GM19238 (cell line): ENCODE measurements around the gene PRUNE1.

Source experiments
- DNase-seq: peaks from one replicate; pipeline ENCODE4 v3.0.0; 2011; ENCODE audit warnings: low spot score; ENCODE audit not compliant: insufficient read length

PRUNE1 gene, protein sequence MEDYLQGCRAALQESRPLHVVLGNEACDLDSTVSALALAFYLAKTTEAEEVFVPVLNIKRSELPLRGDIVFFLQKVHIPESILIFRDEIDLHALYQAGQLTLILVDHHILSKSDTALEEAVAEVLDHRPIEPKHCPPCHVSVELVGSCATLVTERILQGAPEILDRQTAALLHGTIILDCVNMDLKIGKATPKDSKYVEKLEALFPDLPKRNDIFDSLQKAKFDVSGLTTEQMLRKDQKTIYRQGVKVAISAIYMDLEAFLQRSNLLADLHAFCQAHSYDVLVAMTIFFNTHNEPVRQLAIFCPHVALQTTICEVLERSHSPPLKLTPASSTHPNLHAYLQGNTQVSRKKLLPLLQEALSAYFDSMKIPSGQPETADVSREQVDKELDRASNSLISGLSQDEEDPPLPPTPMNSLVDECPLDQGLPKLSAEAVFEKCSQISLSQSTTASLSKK

DNA sequence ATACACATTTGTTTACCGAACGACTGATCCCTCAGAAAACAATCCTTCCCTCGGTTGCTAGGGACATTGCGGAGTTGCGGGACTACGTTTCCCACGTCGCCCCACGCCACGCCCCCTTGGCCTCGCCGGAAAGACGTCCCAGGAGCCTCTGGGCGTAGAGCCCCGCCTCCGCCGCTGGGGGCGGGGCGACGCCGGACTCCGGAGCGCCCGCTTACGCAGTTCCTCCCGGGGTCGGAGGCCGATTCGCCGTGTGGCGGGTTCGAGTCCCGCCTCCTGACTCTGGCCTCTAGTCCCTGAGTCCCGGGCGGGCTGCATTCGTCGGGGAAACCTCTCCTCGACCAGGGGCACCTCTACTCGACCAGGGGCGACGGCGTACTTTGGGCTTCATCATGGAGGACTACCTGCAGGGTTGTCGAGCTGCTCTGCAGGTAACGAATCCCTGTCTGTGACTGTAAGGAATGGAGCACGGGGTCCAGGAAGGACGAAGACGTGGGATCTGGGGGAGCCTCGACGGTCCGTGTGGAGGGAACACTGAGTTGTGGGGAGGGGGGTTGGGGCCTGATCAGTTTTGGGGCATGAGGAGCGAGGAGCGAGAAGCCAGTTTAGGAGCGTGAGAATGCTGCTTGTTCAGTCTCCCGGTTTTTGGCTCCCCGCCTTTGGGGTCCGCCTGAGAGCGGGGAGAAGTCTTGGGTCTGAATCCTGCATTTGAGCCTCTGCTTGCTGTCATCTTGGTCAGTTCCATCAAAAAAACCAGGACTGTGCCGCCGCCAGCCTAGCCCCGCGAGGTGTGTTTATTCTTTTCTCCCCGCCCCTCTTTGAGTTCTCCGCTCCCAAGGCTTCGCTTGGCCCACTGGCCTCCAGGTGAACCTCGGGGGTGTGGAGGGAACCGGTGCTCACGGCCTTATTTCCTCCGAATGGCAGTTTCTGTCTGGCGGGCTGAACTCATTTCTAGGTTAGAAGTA lies at the start of gene PRUNE1:
PRUNE1 (plus strand) TSS at position 206 of the 962 bp plus-strand sequence; CDS start at position 390, 184 bp downstream.
- DNase-seq = peak; percentile 95

GRCh38 chr1:150960646-150961045 lies 47.6 kb upstream of the PRUNE1 start:
- DNase-seq = no peak

DNA sequence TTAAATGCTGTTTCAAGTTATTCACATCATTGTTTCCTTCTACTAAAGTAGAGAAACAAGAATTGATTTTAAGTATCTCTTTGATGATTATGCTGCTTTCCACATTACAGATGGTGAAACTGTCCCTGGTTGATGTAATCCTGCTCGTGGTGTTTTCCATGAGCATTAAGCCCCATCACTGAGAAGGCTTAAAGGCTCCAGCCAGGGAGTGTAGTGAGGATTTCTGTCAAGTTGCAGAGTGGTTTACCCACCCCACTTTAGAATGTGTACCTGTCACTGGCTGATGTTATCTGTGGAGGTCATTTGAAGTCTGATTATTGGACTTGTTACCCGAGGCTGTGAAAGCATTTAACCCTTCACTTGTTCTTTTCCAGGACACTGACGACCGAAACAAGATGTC lies 46.5 kb upstream of the PRUNE1 start:
- DNase-seq = no peak

DNA sequence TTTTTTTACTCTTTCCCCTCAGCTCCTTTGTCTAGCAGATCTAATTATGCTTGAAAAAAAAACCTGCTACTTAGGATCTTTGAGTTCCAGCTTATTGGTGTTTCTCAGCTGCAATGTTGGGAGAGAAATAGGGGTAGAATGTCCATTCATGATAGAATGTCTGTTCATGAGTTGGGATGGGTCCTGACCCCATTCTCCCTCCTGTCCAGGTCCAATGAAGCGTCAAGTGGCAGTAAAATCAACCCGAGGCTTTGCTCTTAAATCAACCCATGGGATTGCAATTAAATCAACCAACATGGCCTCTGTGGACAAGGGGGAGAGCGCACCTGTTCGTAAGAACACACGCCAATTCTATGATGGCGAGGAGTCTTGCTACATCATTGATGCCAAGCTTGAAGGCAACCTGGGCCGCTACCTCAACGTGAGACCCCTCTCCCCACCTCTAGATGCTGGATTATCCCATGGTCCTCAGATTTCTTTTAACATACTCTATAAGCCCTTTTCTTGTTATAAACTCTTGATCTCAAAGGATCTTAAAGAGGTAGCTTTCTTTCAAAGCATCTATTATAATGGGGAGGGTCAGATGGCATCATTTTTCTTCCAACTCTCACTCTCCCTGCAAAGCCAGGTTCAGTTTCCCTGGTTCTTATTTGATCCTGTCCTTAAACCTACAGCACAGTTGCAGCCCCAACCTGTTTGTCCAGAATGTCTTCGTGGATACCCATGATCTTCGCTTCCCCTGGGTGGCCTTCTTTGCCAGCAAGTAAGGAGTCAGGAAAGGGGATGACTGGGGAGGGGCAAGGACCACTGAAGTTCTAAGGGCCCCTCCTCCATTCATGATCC lies 44.7 kb upstream of the PRUNE1 start:
- DNase-seq = no peak

DNA sequence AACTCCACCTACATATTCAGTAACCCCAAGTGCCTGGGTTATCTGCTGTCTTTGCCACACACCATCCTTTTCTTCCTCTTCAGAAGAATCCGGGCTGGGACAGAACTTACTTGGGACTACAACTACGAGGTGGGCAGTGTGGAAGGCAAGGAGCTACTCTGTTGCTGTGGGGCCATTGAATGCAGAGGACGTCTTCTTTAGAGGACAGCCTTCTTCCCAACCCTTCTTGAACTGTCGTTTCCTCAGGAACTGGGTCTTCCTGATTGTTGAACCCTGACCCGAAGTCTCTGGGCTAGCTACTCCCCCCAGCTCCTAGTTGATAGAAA lies 44.1 kb upstream of the PRUNE1 start:
- DNase-seq = no peak

DNA sequence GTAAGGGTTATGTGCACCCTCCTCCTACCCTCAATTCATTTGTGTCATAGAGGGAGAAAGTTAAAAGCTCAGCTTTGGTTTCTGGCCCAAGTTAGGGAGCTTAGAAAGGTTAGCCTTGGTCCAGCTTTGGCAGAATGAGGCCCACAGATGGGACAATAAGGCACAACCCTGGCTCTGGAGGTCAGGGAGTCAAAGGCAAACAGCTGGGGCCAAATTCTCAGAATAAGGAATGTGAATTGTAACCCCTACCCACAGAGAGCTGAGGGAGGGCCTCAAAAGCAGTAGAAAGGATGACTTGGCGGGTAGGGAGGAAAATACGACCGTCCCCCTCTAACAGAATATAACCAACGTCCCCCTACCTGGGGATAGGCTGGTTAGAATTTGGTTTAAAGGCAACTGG lies 42.6 kb upstream of the PRUNE1 start:
- no peak for DNase-seq

- DNase-seq = no peak
Measured at GRCh38 chr1:150966011-150966410, 42.2 kb upstream of the PRUNE1 start.

DNA sequence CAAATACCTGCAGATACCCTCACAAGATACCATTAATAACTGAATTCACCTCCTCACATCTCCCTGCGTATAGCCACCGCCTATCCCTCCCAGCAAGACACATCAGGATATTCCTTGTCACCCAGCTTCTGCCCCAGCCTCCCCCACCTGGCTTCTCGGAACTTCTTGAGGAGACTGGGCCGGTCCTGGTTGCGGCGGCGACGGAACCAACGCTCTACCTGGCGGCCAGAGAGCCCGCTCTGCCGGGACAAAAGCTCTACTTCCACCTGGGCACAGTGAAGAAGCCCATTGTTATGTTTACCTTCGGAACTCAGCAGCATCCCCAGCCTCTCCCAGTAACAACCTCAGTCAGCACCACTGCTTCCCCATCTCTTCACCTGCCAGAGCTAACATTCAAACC lies 40.3 kb upstream of the PRUNE1 start:
- no peak for DNase-seq

- no peak for DNase-seq
Measured at GRCh38 chr1:150968491-150968890, 39.8 kb upstream of the PRUNE1 start.

- DNase-seq = no peak
Measured at GRCh38 chr1:150969626-150970025, 38.6 kb upstream of the PRUNE1 start.

DNA sequence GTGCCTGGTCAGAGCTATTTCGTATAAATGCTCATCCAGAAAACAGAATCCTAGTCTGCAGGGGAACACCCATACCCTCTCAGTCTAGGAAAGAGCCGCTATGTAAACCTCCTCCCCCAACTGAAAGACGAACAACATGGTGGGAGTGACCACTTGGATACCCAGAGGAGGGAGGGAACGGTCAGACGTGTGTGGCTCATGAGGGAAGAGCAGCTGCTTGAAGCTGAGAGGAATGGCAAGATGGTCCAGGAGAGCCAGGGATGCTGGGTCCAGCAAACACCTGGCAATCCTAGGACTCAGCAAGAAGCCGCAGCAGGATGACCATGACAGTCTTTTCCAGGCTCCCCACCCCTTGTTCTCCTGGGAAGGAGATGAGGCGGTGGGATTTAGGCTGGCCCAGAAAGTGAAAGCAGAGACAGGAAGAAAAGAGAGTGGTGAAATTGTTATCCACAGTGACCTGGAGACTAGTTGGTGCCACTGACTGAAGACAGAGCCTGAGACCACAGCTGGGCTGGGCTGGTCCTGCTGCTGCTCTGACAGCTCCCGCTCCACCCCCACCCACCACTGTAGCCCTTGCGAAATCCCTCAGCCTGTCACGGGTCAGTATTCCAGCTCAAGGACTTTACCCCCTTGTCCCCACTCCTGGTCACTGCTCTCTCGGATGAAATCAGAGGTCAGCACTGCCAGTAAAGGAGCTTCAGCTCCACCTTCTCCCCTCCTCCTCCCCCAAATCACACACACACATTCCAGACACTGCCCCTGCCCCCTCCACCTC lies 37.3 kb upstream of the PRUNE1 start:
- DNase-seq = no peak

DNA sequence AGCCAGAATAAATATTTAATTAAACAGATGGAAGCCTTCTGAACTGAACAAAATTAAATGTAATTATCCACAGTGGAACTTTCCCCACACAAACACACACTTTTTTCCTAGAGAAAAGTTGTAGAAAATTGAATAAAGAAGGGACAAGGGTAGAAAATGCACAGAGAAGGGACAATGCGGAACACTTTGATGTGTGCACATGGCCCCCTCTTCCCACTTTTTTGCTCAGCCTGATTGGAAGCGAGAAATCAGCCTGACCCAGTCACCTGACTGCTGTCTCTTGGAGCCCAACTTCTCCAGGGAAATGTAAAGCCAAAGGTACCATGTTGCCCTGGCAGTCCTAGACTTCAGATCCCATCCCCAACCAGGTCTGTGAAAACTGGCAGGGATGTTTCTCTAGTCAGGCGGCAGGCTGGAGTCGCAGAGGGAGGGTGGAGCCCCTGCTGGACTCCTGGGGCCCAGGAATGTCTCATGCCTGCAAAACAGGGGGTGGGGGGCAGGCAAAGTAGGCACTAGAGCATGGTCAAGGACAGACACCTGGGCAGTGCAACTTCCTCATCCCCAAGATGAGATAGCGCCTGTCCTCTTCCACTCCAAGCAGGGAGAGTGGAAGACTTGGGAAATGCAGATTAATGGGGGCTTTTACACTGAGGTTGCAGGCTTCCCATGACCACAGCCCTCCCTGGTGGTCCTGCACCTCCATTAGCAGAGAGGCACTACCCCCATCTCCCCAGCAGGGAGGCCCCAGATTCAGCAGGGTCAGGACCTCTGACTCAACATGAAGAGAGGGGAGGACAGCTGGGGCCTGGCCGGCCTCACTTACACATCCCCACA lies 36.4 kb upstream of the PRUNE1 start:
- no peak for DNase-seq

DNA sequence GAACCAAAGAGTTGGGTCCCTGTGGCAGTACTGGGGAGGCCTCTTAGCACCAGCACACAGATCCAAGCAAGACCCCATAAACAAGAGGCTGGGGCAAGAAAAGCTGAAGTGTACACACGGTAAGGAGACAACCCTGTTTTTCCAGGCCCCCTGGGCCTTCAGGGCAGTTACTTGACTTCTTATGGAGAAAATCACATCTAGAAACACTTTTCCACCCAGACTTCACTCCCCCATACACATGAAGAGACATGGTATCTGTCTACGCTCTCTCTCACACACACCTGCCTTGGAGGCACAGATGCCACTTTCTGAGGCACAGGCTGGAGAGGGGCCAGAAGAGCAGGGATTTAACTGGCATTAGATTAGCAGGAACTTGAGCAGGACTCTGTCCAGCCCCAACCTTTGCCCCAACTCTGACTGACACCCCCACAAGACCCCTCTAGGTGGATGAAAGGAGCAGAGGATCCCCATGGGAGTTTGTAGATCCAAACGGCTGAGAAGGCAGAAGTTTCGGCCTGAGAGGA lies 35.8 kb upstream of the PRUNE1 start:
- DNase-seq = no peak

- DNase-seq = no peak
Measured at GRCh38 chr1:150973258-150973835, 34.9 kb upstream of the PRUNE1 start.

- DNase-seq = peak; percentile 37
Measured at GRCh38 chr1:150973836-150974579, 34.2 kb upstream of the PRUNE1 start.

DNA sequence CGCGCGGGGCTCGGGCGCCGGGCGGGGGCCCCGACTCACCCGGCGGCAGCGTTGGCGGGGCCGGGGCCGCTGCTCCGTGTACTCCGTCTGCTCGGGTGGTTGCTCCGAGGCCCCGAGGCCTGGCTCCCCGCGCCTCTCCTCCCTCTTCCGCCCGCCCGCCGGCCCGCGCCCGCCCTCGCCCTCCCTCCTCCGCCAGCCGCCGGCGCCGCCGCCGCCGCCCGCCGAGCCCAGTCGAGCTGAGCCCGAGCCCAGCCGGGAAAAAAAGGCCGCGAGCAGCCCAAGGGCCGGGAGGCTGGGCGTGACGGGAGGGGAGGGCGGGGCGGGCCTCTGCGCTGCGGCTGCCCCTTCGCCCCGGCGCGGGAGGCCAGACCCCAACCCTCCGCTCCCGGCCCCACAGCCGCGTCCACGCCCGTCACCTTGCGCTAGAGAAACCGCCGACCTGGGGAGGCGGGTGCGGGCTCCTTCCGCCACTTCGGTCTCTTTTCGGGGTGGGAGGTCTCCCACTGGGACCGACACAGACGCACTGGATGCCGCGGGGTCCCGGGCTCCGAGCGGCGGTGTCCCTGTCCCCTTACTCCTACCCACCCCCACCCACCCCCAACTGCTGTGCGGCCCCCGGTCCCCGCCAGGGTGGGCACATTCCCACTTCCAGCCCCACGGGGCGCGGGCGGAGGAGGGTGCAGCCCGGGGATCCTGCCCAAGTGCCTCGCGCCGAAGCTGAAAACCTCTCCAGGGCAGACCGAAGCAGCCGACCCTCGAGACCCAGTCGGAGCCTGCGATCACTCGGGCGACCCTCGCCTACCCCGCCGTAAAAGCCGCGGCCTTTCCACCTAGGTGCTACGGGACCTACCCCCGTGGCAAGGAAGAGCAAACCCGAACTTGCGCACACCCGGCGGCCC lies 33.4 kb upstream of the PRUNE1 start, which contains the start of gene CERS2:
CERS2 (minus strand) TSS at position 256 of the 899 bp plus-strand sequence. CDS start 5,745 bp downstream, outside the sequence.
- DNase-seq = peak; percentile 74

- DNase-seq = no peak
Measured at GRCh38 chr1:150976401-150976821, 31.8 kb upstream of the PRUNE1 start.
